Osteoblast (primary cell): ENCODE measurements around the gene EXD3. TPM values are rescaled to one million over a fixed set of nuclear protein-coding genes. Genes with fewer than 3 reads are reported as not detected.

Source experiments
- DNase-seq: peaks from one replicate; pipeline ENCODE4 v3.0.0; 2011; ENCODE audit warnings: low spot score, mixed read lengths; ENCODE audit not compliant: insufficient read length; ENCODE audit errors: missing footprints
- H2AFZ ChIP-seq: 2 replicates; pipeline ENCODE4 v1.6.0; 2011; ENCODE audit warnings: mild to moderate bottlenecking, low read length
- H3K27ac ChIP-seq: 2 replicates; pipeline ENCODE4 v1.5.1; 2011; ENCODE audit warnings: mild to moderate bottlenecking, low read depth, low read length, moderate library complexity
- H3K27me3 ChIP-seq: 2 replicates; pipeline ENCODE4 v1.6.0; 2012; ENCODE audit warnings: mild to moderate bottlenecking, control low read depth, inconsistent platforms, low read length, moderate library complexity; ENCODE audit not compliant: insufficient read depth
- H3K36me3 ChIP-seq: 2 replicates; pipeline ENCODE4 v1.5.1; 2011; ENCODE audit warnings: mild to moderate bottlenecking, low read length, control low read depth, moderate library complexity; ENCODE audit not compliant: insufficient read depth
- H3K4me1 ChIP-seq: 2 replicates; pipeline ENCODE4 v1.5.1; 2011; ENCODE audit warnings: mild to moderate bottlenecking, low read length, control low read depth, moderate library complexity; ENCODE audit not compliant: insufficient read depth
- H3K4me2 ChIP-seq: 2 replicates; pipeline ENCODE4 v1.6.0; 2011; ENCODE audit warnings: mild to moderate bottlenecking, low read length; ENCODE audit not compliant: insufficient read depth
- H3K4me3 ChIP-seq: fragments of 200-600 bp; sonication (generic); 3 replicates; pipeline ENCODE4 v1.5.1; 2012; ENCODE audit warnings: mild to moderate bottlenecking, low read length, inconsistent platforms; ENCODE audit not compliant: insufficient read depth
- H3K79me2 ChIP-seq: 2 replicates; pipeline ENCODE4 v1.6.0; 2012; ENCODE audit warnings: mild to moderate bottlenecking, low read length, control low read depth, inconsistent platforms; ENCODE audit not compliant: insufficient read depth
- H3K9me3 ChIP-seq: 2 replicates; pipeline ENCODE4 v1.5.1; 2011; ENCODE audit warnings: low read depth, low read length, control low read depth
- H4K20me1 ChIP-seq: 2 replicates; pipeline ENCODE4 v1.6.0; 2012; ENCODE audit warnings: mild to moderate bottlenecking, low read length, control low read depth; ENCODE audit not compliant: insufficient read depth
- total RNA-seq: library from RNA; depleted of rRNA; stranded (reverse); fragments of >200 nt; gene quantifications from 2 replicates; pipeline ENCODE4 v1.2.3, GENCODE V29; 2012
- TF ChIP-seq, protein P1 (sequence below): IDR thresholded peaks from 2 replicates; pipeline ENCODE4 v1.5.1; 2011; ENCODE audit warnings: mild to moderate bottlenecking, low read depth, low read length, moderate library complexity; ENCODE audit errors: extremely low read depth

The EXD3 gene
- total RNA-seq, 1 donor = 7.6 TPM

DNA sequence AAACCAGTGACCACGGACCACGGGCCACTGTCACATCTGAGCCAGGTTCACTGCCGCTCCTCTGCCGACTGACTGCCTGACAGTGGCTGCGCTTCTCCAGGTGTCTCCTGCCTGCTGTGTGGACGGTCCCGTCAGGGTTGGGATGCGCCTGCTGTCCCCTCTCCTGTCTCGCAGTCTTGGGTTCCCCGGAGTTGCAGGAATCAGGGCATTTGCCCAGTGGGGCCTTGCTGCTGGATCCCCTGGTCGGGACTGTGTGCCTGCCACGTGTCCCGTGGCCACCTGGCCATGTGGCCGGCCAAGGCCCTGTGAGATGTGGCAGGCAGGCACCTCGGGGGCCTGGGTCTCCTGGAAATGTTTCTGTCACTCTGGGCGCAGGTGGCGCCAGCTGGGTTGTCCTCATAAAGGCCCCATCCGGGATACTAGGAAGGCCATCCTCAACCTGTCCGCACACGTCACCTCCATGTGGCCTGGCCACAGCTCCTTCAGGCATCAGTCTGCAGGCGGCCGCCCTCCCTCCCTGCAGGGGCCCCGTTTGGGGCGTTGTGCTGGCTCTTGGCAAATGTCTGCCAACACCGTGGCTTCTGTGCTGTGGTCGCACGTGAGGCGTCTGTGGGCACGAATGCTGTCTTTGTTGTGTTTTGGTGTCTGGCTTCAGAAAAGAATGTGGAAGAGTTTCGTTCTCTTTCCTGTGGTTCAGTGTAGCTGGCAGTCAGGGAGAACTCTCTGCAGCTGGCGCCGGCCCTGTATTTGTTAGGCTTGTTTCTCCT is 151.8 kb downstream of the EXD3 start:
- H3K9me3 ChIP-seq = no peaks in the 10 kb centered on the region
- H3K4me1 ChIP-seq = peaks cover 20% of the 10 kb centered on the region
- H3K79me2 ChIP-seq = peaks cover 14% of the 10 kb centered on the region
- H3K27ac ChIP-seq = no peak overlapping the region
- H3K36me3 ChIP-seq = peaks cover 42% of the 10 kb centered on the region
- TF ChIP-seq, protein P1, sequence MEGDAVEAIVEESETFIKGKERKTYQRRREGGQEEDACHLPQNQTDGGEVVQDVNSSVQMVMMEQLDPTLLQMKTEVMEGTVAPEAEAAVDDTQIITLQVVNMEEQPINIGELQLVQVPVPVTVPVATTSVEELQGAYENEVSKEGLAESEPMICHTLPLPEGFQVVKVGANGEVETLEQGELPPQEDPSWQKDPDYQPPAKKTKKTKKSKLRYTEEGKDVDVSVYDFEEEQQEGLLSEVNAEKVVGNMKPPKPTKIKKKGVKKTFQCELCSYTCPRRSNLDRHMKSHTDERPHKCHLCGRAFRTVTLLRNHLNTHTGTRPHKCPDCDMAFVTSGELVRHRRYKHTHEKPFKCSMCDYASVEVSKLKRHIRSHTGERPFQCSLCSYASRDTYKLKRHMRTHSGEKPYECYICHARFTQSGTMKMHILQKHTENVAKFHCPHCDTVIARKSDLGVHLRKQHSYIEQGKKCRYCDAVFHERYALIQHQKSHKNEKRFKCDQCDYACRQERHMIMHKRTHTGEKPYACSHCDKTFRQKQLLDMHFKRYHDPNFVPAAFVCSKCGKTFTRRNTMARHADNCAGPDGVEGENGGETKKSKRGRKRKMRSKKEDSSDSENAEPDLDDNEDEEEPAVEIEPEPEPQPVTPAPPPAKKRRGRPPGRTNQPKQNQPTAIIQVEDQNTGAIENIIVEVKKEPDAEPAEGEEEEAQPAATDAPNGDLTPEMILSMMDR = no peak
- no peak overlapping the region for H3K4me2 ChIP-seq
- peaks cover 11% of the 10 kb centered on the region for H4K20me1 ChIP-seq
- no peak overlapping the region for H3K4me3 ChIP-seq
- H2AFZ ChIP-seq = no peak overlapping the region
- no peaks in the 10 kb centered on the region for H3K27me3 ChIP-seq
- DNase-seq = peak; percentile 85

DNA sequence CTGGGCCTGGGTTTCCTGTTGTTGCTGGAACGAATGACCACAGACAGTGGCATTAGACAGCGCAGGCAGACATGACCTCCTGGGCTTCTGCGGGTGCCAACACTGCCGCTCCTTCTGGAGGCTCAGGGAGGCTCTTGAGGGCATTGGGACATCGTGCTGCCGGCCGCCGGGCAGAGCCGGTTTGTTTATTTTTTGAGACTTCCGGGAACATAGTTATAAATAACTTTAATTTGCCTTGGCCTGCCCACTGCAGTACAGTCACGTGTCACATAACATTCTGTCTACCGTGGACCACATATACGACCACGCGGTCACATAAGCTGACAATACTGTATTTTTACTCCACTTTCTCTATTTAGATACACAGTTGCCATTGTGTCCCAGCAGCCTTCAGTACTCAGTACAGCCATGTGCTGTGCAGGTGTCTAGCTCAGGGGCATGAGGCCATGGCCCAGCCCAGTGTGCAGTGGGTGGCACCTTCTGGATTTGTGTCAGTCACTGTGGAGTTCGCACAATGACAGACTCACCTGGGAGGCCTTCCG is 153.7 kb downstream of the EXD3 start:
- peak overlapping the region; percentile 61 for H3K27ac ChIP-seq
- H3K4me1 ChIP-seq = peaks cover 20% of the 10 kb centered on the region
- H3K4me3 ChIP-seq = no peak overlapping the region
- H3K27me3 ChIP-seq = no peaks in the 10 kb centered on the region
- TF ChIP-seq, protein P1 = no peak
- peaks cover 17% of the 10 kb centered on the region for H3K79me2 ChIP-seq
- H4K20me1 ChIP-seq = peaks cover 11% of the 10 kb centered on the region
- H3K9me3 ChIP-seq = no peaks in the 10 kb centered on the region
- H3K36me3 ChIP-seq = peaks cover 49% of the 10 kb centered on the region
- H2AFZ ChIP-seq = no peak overlapping the region
- no peak overlapping the region for H3K4me2 ChIP-seq
- peak; percentile 97 for DNase-seq

DNA sequence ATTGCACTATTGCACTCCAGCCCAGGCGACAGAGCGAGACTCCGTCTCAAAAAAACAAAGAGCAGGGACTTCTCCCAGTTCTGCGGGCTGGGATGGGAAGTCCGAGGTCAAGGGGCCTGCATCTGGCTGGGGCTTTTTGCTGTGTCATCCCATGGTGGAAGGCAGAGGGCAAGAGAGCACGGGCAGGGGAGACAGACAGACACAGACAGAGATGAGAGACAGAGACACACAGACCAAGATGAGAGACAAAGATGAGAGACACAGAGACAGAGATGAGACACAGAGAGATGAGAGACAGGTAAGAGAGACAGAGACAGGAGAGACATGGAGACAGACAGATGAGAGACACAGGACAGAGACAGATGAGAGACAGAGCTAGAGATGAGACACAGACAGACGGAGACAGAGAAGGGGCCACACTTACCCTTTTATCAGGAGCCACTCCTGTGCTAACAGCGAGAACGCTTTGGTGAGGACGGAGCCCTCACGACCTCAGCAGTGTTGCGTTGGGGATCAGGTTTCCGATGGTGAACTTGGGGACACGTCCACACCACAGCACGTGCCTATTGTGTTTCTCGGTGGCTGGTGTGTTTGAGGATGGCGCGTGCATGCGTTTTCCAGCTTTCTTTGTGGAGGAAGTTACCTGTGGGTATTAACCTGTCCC is 154.3 kb downstream of the EXD3 start:
- Histone ChIP-seq H3K79me2 (peaks cover 17% of the 10 kb centered on the region), H3K4me2 (no peak overlapping the region), H3K36me3 (peaks cover 55% of the 10 kb centered on the region), H3K4me1 (peaks cover 20% of the 10 kb centered on the region), H3K27ac (peak overlapping the region; percentile 61), H4K20me1 (peaks cover 11% of the 10 kb centered on the region), H3K27me3 (no peaks in the 10 kb centered on the region), H3K9me3 (no peaks in the 10 kb centered on the region), H3K4me3 (no peak overlapping the region), H2AFZ (no peak overlapping the region)
- peak; percentile 77 for DNase-seq
- TF ChIP-seq, protein P1 = no peak

DNA sequence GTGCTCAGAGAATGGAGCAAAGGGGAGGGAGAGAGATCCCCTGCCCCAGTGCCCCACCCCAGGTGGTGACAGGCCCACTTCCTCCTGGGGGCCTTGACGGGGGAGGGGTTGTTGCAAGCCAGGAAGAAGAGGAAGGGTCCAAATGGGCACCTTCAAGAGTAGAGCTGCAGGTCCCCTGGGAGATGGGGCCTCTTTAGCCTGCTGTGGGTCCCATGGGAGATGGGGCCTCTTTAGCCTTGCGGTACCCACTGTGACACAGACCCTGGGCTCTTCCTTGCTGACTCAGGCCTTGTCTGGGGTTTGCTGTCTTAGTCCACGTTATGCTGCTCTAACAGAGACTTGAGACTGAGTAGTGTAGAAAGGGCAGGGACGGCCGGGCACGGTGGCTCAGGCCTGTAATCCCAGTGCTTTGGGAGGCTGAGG is 155.0 kb downstream of the EXD3 start:
- peaks cover 17% of the 10 kb centered on the region for H3K79me2 ChIP-seq
- peak overlapping the region; percentile 45 for H3K27ac ChIP-seq
- H3K27me3 ChIP-seq = no peaks in the 10 kb centered on the region
- no peak overlapping the region for H3K4me3 ChIP-seq
- DNase-seq = peak; percentile 96
- H2AFZ ChIP-seq = no peak overlapping the region
- no peaks in the 10 kb centered on the region for H3K9me3 ChIP-seq
- TF ChIP-seq, protein P1 = no peak
- H3K36me3 ChIP-seq = peaks cover 53% of the 10 kb centered on the region
- H3K4me2 ChIP-seq = no peak overlapping the region
- H3K4me1 ChIP-seq = peaks cover 20% of the 10 kb centered on the region
- peaks cover 11% of the 10 kb centered on the region for H4K20me1 ChIP-seq
